Kidney epithelial cell (primary cell): ENCODE measurements around the gene AUH. TPM values are rescaled to one million over a fixed set of nuclear protein-coding genes. Genes with fewer than 3 reads are reported as not detected.
A peak's percentile ranks its signal among the peaks of the same experiment; 100 is the strongest.

ENCODE experiments used
- DNase-seq: peaks from one replicate; pipeline ENCODE4 v3.0.0-alpha.2; 2010; ENCODE audit warnings: low read depth
- H3K27me3 ChIP-seq: 2 replicates; pipeline ENCODE4 v1.6.0; 2011; ENCODE audit warnings: low read length; ENCODE audit not compliant: control insufficient read depth, insufficient read depth
- H3K36me3 ChIP-seq: 2 replicates; pipeline ENCODE4 v1.5.1; 2011; ENCODE audit warnings: low read length; ENCODE audit not compliant: control insufficient read depth, insufficient read depth
- H3K4me3 ChIP-seq: 2 replicates; pipeline ENCODE4 v1.5.1; 2011; ENCODE audit warnings: low read depth, mild to moderate bottlenecking, control low read depth, low read length
- CTCF ChIP-seq: IDR thresholded peaks from 2 replicates; pipeline ENCODE4 v1.5.1; 2011; ENCODE audit warnings: mild to moderate bottlenecking, moderate library complexity, low read length, control low read depth, inconsistent platforms; ENCODE audit not compliant: insufficient read depth, poor library complexity, severe bottlenecking
- total RNA-seq: library from RNA; depleted of rRNA; stranded (reverse); fragments of >200 nt; gene quantifications from 2 replicates; pipeline ENCODE4 v1.2.3, GENCODE V29; 2015

Gene AUH
- total RNA-seq, 1 donor from 2014 or later, result 11.3 TPM

- TF ChIP-seq CTCF, result no peak
- peak; percentile 16 for DNase-seq
These were observed 87.7 kb downstream of the AUH start for GRCh38 chr9:91273853-91274552.

GRCh38 chr9:91271156-91271555 lies 90.6 kb downstream of the AUH start:
- no peak for TF ChIP-seq CTCF
- no peak for DNase-seq
- H3K4me3 ChIP-seq, result no peak overlapping the region
- H3K36me3 ChIP-seq, result no peaks in the 10 kb centered on the region
- no peaks in the 10 kb centered on the region for H3K27me3 ChIP-seq

More at GRCh38 chr9:91273853-91274552, 87.7 kb downstream of the AUH start:
- H3K27me3 ChIP-seq, result no peaks in the 10 kb centered on the region
- H3K4me3 ChIP-seq, result no peak overlapping the region
- H3K36me3 ChIP-seq, result no peaks in the 10 kb centered on the region

GRCh38 chr9:91269907-91270491 lies 91.7 kb downstream of the AUH start:
- no peak for DNase-seq
- H3K27me3 ChIP-seq, result no peaks in the 10 kb centered on the region

GRCh38 chr9:91266448-91266847 lies 95.3 kb downstream of the AUH start:
- no peak for TF ChIP-seq CTCF
- H3K36me3 ChIP-seq, result no peaks in the 10 kb centered on the region
- no peaks in the 10 kb centered on the region for H3K27me3 ChIP-seq
- no peak for DNase-seq
- H3K4me3 ChIP-seq, result no peak overlapping the region

More at GRCh38 chr9:91269907-91270491, 91.7 kb downstream of the AUH start:
- H3K4me3 ChIP-seq, result no peak overlapping the region
- H3K36me3 ChIP-seq, result no peaks in the 10 kb centered on the region
- TF ChIP-seq CTCF, result no peak

- no peaks in the 10 kb centered on the region for H3K27me3 ChIP-seq
- H3K4me3 ChIP-seq, result no peak overlapping the region
- no peak for DNase-seq
- TF ChIP-seq CTCF, result no peak
- H3K36me3 ChIP-seq, result no peaks in the 10 kb centered on the region
These were observed 96.2 kb downstream of the AUH start for GRCh38 chr9:91265514-91265913.

- TF ChIP-seq CTCF, result no peak
- Histone ChIP-seq H3K27me3 (no peaks in the 10 kb centered on the region), H3K4me3 (no peak overlapping the region), H3K36me3 (no peaks in the 10 kb centered on the region)
- no peak for DNase-seq
These were observed 100.3 kb downstream of the AUH start for GRCh38 chr9:91261417-91261816.
